PFSK-1 (cell line): Measurements from ENCODE around the gene RSAD1.

Experiments used
- FOXP2 ChIP-seq: optimal IDR thresholded peaks from 2 replicates; pipeline ENCODE3; 2011; ENCODE audit warnings: borderline replicate concordance, control low read depth, inconsistent platforms; ENCODE audit not compliant: insufficient read depth; ENCODE audit errors: extremely low read length, extremely low read depth
- POLR2AphosphoS5 ChIP-seq: IDR thresholded peaks from 2 replicates; pipeline ENCODE4 v1.6.1; 2012; ENCODE audit warnings: low read depth, mild to moderate bottlenecking, control low read depth, low read length, moderate library complexity
- SIN3A ChIP-seq: IDR thresholded peaks from 2 replicates; pipeline ENCODE4 v1.6.1; 2012; ENCODE audit warnings: mild to moderate bottlenecking, low read length, moderate library complexity, borderline replicate concordance; ENCODE audit not compliant: insufficient read depth
- TAF1 ChIP-seq: IDR thresholded peaks from 2 replicates; pipeline ENCODE4 v1.6.1; 2012; ENCODE audit warnings: low read length, control low read depth, borderline replicate concordance; ENCODE audit not compliant: insufficient read depth
- TF ChIP-seq, protein P1 (sequence below), 2 experiments: IDR thresholded peaks; 2 replicates each; pipeline versions ENCODE4 v1.6.1 to v1.8.0; 2011 to 2012; ENCODE audit warnings: low read depth in 2 of 2, low read length in 2 of 2, control low read depth in 1 of 2, inconsistent platforms in 1 of 2, mild to moderate bottlenecking in 1 of 2, moderate library complexity in 1 of 2; ENCODE audit not compliant: insufficient read depth in 1 of 2

The RSAD1 gene

DNA sequence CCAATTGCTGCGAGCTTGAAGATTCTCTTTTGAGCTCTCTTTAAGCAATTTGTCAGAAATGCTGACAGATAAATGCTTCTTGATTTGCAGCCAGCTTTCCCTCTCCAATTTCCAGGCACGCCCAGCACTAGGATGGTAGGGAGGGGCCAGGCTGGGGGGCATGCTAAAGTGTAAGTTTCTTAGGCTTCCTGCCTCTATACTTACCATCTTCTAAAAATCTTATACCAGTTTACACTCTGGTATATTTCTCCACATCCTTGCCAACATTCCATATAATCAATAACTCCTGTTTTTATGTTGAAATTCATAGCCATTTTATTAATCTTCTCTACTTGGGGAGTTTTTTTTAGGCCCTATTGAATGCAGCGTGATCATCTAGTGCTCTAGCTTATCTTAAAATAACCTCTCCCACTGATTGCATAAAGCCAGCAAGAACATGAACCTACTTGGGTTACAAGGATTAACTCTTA lies 35.1 kb upstream of the RSAD1 start:
- TF ChIP-seq POLR2AphosphoS5 (no peak), TAF1 (no peak), FOXP2 (no peak), SIN3A (no peak)
- TF ChIP-seq, protein P1, sequence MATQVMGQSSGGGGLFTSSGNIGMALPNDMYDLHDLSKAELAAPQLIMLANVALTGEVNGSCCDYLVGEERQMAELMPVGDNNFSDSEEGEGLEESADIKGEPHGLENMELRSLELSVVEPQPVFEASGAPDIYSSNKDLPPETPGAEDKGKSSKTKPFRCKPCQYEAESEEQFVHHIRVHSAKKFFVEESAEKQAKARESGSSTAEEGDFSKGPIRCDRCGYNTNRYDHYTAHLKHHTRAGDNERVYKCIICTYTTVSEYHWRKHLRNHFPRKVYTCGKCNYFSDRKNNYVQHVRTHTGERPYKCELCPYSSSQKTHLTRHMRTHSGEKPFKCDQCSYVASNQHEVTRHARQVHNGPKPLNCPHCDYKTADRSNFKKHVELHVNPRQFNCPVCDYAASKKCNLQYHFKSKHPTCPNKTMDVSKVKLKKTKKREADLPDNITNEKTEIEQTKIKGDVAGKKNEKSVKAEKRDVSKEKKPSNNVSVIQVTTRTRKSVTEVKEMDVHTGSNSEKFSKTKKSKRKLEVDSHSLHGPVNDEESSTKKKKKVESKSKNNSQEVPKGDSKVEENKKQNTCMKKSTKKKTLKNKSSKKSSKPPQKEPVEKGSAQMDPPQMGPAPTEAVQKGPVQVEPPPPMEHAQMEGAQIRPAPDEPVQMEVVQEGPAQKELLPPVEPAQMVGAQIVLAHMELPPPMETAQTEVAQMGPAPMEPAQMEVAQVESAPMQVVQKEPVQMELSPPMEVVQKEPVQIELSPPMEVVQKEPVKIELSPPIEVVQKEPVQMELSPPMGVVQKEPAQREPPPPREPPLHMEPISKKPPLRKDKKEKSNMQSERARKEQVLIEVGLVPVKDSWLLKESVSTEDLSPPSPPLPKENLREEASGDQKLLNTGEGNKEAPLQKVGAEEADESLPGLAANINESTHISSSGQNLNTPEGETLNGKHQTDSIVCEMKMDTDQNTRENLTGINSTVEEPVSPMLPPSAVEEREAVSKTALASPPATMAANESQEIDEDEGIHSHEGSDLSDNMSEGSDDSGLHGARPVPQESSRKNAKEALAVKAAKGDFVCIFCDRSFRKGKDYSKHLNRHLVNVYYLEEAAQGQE (IDR thresholded peaks at IDR 0.05; ENCODE audit: insufficient read depth in 1 of 2, low read depth in 2 of 2, low read length in 2 of 2) = no peak

DNA sequence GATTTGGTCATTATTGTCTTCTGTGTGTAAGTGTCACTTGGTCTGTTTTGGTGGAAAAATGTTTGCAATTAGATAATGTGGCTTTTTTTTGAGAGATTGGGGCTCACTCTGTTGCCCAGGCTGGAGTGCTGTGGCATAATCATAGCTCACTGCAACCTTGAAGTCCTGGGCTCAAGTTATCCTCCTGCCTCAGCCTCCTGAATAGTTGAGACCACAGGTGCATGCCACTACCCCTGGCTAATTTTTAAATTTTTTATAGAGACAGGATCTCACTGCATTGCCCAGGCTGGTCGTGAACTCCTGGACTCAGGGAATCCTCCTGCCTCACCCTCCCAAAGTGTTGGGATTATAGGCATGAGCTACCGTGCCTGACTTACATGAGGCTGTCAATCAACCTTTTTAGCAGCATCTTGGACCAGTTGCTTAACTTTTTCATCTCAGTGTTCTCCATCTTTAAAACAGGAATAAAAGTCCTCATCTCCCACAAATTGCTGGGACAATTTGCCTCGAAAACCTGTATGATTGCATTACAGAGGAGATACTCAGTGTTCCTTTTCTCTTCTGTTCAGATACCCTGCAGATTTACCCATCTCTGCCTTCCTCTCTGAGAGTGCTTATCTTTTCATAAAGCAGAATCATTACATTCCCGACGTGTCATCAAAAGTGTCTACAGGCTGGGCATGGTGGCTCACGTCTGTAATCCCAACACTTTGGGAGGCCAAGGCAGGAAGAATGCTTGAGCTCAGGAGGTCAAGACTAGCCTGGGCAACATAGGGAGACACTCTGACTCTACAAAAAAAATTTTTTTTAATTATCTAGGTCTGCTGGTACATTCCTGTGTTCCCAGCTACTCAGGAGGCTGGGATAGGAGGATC lies 33.6 kb upstream of the RSAD1 start:
- TF ChIP-seq POLR2AphosphoS5 = no peak
- no peak for TF ChIP-seq FOXP2
- no peak for TF ChIP-seq TAF1
- TF ChIP-seq, protein P1 (IDR thresholded peaks at IDR 0.05; ENCODE audit: insufficient read depth in 1 of 2, low read depth in 2 of 2, low read length in 2 of 2) = no peak
- TF ChIP-seq SIN3A = no peak

DNA sequence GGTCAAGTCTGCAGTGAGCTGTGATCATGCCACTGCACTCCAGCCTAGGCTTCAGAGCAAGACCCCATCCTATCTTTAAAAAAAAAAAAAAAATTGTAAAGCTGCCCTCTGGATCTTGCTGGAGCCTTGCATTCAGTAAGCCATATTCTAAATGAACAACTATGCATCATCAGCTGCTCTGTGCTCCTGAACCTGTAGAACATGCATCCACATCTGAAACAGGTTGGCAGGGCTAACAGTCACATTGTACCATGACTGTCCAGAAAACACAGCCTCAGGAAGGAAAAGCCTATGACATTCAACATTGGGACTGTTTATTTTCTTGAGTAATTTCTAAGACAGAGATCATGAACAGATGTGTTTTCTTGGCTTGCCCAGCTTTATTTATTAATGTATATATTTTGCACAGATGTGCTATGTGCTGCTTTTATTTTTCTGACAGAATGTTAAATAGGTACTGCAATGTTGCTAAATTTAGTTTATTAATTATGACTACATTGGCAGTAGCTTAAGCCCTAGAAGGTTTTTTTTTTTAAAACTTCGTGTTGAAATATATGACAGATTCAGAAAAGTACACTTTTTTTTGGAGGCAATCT lies 32.8 kb upstream of the RSAD1 start:
- TF ChIP-seq POLR2AphosphoS5 = no peak
- no peak for TF ChIP-seq SIN3A
- no peak for TF ChIP-seq TAF1
- TF ChIP-seq, protein P1 (IDR thresholded peaks at IDR 0.05; ENCODE audit: insufficient read depth in 1 of 2, low read depth in 2 of 2, low read length in 2 of 2) = no peak
- TF ChIP-seq FOXP2 = no peak

DNA sequence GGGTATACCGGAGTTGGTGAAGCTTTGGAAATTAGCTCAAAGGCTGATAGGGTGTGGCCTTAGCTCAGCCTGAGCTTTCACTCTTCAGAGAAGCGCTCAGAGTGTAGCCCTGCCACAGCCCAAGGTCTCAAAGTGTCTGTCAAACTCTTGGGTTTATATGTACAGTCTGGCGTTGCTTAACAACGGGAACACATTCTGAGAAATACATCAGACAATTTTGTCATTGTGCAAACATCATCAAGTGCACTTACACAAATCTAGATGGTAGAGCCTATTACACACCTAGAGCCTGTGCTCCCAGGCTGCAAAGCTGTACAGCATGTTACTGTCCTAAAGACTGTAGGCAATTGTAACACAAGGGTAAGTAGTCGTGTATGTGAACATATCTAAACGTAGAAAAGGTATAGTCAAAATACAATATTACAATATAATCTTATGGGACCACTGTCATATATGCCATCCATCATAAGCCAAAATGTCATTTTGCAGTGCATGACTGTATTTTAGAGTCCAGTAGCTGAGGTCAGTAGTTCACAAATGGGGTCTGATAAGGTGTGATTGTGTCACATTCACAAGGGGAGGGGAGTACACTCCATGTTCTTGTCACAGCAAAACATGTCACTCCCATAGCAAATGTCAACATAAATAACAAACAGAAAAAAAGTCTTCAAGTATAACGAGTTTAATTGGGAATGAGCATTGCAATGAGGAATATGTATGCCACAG lies 30.6 kb upstream of the RSAD1 start:
- TF ChIP-seq SIN3A (no peak), POLR2AphosphoS5 (no peak), TAF1 (no peak), FOXP2 (no peak)
- TF ChIP-seq, protein P1 (IDR thresholded peaks at IDR 0.05; ENCODE audit: insufficient read depth in 1 of 2, low read depth in 2 of 2, low read length in 2 of 2) = no peak
